DMS79 treated with DMSO at 0.1 percent for 48 hours (cell line): ENCODE measurements around the gene KCNQ5.
"Not testable (repeated sequence)": the region's sequence is repeated elsewhere in the genome, so short reads cannot be mapped to it uniquely, and the experiment has no call there.

Experiments
- DNase-seq: peaks from one replicate; lab custom pipeline; 2025; lab: John Stamatoyannopoulos, UW

KCNQ5 gene

GRCh38 chr6:72844614-72845013 lies 222.8 kb downstream of the KCNQ5 start:
- no peak for DNase-seq

- no peak for DNase-seq
Measured at GRCh38 chr6:72849346-72849745, 227.5 kb downstream of the KCNQ5 start.

DNA sequence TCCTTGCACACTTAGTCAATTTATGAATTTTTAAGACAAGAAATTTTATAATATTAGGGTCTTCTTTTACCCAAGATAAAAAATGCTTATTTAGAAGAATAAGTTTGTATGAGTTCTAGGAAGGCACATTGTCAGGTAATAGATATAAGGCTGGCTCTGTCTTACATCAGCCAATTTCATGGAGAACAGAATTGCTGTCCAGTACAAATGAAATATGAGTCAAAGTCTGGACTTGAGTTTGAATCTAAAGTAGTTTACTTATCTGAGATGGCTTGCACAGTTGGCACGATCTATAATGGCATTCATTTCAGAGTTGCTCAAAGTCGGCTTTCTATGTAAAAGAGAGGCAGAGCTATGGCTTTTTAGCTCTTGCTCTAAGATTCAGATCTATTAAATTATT lies 228.2 kb downstream of the KCNQ5 start:
- no peak for DNase-seq

DNA sequence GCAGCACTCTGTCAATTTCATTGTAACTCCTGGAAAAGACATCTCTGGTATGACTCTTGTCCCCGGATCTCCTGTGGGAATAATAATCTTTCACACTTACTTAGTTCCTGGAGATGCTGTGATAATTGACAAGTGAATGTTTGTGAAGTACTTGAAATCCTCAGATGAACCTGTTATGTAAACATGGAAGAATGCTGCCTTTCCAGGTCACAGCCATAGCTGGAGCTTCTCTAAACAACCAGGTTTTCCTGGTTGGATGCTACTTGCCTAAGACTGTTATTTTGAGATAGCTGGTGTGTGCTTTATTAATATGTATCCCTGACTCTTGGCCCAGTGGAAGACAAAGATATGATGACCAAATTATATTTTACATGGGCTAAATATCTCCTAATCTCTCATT lies 228.6 kb downstream of the KCNQ5 start:
- DNase-seq, result no peak

DNA sequence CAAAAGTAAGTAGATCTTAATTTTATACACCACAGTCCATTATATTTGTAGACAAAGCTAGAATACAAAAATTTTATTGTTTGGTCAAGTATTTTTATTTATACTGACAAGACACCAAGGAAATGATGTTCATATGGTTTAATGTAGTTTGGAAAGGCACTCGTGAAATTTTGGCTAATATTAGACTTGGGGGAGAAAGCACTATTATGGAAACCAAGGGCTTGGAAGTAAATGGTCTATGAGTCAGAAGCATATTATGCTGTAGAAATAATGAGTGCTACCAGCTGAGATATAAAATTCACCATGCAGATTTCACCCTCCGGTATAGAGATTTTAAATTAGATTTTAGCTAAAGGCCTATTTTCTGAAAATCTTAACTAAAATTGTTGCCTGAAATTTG lies 233.6 kb downstream of the KCNQ5 start:
- no peak for DNase-seq

DNA sequence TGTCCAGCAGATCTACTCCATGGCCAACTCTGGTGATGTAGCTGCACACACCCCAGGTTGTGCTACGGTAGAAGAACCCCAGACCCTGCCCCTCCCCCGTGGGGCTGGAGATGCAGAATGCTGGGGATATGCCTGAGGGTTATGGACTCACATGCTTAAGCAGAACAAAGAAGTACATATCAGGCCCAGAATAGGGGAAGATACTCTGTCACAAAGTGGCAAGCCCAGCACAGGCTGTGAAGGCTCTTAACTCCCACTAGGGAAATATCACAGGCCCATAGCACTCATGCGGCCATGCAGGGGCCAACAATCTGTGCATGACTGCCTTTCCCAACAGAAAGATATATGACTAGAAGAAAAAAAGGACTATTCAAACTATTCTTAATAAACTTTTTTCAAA lies 234.9 kb downstream of the KCNQ5 start:
- DNase-seq, result no peak

GRCh38 chr6:72857791-72858585 lies 236.1 kb downstream of the KCNQ5 start:
- DNase-seq, result no peak

DNA sequence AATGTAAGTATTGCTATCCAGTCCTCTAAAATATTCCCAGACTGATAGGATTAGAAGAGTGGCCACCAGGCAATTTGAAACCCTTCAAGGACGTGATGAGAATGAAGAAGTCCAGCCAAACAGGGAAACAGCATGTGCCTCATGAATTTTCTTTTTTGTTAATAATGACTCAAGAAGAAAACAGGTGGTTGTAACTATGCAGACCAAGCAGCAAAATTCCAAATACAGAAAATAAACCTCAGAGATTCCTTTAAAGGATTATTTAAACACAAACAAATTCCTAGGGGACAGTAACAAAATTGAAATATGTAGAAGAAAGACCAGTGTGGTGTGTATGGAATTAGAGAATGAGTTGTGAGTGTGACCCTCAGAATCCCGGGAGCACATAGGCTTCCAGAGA lies 239.2 kb downstream of the KCNQ5 start:
- DNase-seq, result no peak

DNA sequence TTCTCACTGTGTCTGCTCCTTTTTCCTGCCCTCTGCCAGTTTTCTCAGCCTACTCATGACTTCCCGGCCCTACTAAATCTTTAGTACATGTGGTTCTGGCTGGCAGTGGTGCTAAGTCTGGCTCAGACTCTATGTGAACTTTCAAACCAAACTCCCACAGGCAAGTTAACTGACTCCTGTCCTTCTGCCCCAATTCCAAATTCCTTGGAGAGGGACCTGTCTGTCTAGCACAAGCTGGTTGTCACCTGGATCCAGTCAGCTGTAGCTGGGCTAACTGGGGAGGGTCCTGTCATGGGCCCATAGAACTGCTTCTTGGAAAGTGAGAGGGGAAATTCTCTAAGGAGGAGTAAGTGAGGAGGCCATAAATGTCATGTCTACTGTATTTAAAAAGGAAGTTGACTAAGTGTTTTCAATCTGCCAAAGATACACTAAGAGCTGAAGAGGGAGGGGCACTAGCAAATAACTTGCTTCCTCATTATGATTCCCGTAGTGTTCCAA lies 240.1 kb downstream of the KCNQ5 start:
- DNase-seq, result no peak

DNA sequence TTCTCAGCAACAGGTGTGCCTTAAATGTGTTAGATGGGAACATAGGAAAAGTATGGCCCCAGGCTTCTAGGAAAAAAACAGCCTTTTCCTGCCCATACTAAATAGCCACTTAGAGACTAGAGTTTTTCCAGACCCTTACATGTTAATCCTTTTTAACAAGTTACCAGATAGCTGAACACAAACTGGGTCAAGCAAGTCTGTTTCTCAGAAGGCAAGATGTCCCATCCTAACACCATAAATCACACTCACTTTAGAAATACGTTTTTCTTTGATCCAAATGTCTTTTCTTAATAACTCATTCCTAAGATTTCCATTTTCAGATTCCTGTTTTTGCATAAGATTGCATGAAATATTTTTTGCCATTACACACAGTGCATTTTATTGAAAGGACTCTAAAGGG lies 241.3 kb downstream of the KCNQ5 start:
- DNase-seq, result no peak

DNA sequence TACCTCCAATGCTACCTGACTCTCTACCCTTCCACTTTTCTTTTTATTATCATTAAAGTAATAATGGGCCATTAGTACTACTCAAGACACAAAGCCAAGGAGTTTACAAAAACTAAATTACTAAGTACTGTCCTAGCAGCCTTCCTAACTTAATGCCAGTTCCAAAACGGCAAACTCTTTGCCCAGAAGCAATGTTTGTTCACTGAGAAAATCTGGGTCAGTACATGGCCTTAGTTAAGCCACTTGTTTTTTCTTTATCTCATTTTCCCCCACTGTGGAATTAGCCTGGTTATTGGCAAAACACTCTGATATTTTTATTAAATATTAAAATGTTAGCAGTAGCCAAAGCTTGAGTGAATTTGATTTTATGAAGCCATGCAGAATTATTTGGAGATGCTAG lies 242.4 kb downstream of the KCNQ5 start:
- DNase-seq, result no peak

DNA sequence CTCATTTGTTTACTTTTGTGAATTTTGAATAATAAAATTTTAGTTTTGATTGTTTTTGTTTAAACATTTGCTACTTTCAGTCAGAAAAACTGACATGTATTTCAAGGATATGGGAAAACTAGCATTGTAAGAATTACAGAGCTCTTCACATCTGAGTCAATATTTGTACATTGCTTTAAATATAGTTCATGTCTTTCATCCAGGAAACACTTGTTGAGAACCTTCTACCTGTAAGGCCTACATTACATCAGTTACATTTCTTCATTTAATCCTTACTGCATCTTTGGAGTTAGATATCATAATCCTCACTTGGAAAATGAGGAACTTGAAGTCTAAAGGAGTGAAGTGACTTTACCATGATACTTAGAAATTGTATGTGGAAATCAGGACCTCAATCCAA lies 242.9 kb downstream of the KCNQ5 start:
- no peak for DNase-seq

GRCh38 chr6:72865467-72865866 lies 243.6 kb downstream of the KCNQ5 start:
- no peak for DNase-seq

GRCh38 chr6:72869621-72870020 lies 247.8 kb downstream of the KCNQ5 start:
- DNase-seq, result no peak

DNA sequence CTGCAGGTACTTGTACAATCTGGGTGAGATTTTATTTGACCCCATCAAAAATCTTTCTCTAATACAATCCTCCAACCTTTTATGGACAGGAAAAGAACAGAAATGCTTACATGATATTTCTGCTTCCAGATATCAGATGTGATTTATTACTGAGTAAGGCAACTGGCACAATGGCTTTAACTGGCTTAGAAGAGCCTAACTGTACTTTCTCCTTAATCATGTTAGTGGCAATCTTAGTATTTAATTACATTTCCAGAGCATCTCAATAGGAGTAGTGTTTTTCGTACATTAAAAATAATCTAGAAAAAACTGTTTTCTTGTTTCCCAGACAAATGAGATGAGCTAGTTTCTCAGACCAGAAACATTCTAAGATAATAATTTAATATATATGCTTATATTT lies 251.6 kb downstream of the KCNQ5 start:
- no peak for DNase-seq

DNA sequence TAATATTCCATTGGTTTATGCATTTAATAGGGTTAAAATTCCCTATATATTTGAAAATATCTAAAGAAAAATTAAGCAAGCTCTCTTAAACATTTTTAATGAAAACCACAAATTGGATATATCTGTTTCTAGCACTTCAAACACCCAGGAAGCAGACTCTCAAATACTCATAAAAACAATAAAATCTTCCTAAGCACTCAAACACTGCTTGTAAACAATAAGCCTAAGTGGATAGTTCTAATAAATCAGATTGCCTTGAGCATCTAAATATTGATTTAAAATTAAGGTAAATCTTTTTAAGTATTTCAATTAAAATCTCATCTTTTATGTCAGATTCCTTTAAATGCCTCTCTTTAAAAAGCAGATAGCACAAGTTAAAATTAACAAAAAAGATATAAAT lies 254.4 kb downstream of the KCNQ5 start:
- DNase-seq, result no peak

GRCh38 chr6:72886170-72886569 lies 264.3 kb downstream of the KCNQ5 start:
- DNase-seq, result no peak

DNA sequence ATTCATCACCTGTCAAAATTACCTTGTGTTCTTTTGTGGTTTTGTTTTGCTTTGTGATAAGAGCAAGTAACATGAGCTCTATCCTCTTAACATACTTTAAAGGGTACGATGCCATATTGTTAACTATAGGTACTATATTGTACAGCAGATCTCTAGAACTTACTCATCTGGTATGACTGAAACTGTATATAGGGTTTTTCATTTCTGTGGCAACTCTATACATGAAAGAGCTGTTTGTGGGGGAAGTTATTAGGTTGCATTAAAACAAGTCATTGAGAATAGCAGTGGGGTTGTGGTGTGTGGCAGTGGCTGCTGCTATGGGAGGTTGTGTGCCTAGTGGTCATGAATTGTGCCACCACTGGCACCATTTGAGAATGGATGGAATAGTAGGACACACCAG lies 268.4 kb downstream of the KCNQ5 start:
- DNase-seq, result no peak

DNA sequence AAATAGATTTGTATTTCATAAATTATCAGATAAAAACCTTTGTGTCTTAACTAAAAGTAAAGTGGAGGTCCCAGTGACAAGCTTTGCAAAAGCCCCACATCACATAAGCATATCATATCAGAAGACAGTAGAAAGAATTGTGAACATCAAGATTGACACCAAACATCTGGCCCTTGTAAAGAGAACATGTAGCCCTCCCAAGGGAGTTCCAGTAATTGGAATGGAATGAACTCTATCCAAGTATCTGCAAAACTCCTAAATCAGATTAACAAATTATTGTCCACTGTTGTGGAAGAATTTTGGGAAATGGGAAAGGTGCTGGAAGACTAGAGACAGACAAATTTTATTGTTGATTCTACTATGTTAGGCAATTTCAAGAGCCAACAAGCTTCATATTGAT lies 268.8 kb downstream of the KCNQ5 start:
- DNase-seq, result no peak

DNA sequence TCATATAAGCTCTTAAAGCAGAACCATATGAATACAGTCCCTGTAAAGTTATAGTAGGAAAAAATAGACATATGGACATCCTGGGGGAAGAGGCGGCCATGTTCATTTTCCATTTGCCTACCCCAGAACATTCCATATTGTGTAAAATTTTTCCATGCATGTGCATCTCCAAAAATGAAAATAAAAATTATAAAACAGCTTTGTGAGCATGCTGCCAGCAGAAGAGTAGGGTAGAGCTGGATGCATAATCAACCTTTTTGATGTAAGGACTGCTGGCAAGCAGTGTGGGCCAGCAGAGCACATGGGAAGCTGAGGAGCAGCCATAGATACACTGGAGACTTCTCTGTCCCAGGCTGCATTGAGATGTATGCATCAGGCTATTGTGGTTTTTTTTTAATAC lies 271.0 kb downstream of the KCNQ5 start:
- no peak for DNase-seq

- DNase-seq, result no peak
Measured at GRCh38 chr6:72894091-72894490, 272.2 kb downstream of the KCNQ5 start.

DNA sequence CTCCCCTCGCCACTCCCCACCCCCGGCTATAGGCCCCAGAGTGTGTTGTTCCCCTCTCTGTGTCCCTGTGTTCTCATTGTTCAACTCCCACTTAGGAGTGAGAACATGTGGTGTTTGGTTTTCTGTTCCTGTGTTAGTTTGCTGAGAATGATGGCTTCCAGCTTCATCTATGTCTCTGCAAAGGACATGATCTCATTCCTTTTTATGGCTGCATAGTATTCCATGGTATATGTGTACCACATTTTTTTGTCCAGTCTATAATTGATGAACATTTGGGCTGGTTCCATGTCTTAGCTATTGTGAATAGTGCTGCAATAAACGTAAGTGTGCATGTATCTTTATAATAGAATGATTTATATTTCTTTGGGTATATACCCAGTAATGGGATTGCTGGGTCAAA lies 276.4 kb downstream of the KCNQ5 start:
- not testable (repeated sequence) for DNase-seq

- no peak for DNase-seq
Measured at GRCh38 chr6:72905705-72906478, 284.0 kb downstream of the KCNQ5 start.
